GM18526 (cell line): ENCODE results near the gene VSX2.

ENCODE experiments used
- POLR2A ChIP-seq: IDR thresholded peaks from 3 replicates; pipeline ENCODE4 v1.6.1; 2011; ENCODE audit not compliant: insufficient read length; ENCODE audit errors: extremely low read depth

The VSX2 gene

GRCh38 chr14:74302152-74302628 is 62.9 kb downstream of the VSX2 start:
- TF ChIP-seq POLR2A = no peak

- peak; percentile 91 for TF ChIP-seq POLR2A
Observed at GRCh38 chr14:74302634-74303569, 63.7 kb downstream of the VSX2 start, which contains the start of gene ABCD4. Gene ABCD4, minus strand, starts transcription at chr14:74302934. Its CDS starts 22 bp downstream, at chr14:74302912.

GRCh38 chr14:74308695-74309094 is 69.4 kb downstream of the VSX2 start:
- no peak for TF ChIP-seq POLR2A

GRCh38 chr14:74309125-74310022 is 70.1 kb downstream of the VSX2 start:
- no peak for TF ChIP-seq POLR2A

- TF ChIP-seq POLR2A = no peak
Observed at GRCh38 chr14:74312161-74312560, 72.9 kb downstream of the VSX2 start.
